Stimulated activated CD8-positive, alpha-beta memory T cell treated with anti-CD3 and anti-CD28 coated beads, Interleukin-12 subunit alpha, Interleukin-12 subunit beta, amount 100 ng/mL, for 4 hours (primary cell): ENCODE measurements around the gene ODC1.
"Not testable (repeated sequence)": the region's sequence is repeated elsewhere in the genome, so short reads cannot be mapped to it uniquely, and the experiment has no call there.

Experiments
- DNase-seq: peaks from one replicate; pipeline ENCODE4 v3.0.0-alpha.2; 2020; ENCODE audit warnings: low read depth

The ODC1 gene

GRCh38 chr2:10452956-10453904 is 5.1 kb upstream of the ODC1 start:
- no peak for DNase-seq

- no peak for DNase-seq
Observed at GRCh38 chr2:10452312-10452711, 4.2 kb upstream of the ODC1 start.

DNA sequence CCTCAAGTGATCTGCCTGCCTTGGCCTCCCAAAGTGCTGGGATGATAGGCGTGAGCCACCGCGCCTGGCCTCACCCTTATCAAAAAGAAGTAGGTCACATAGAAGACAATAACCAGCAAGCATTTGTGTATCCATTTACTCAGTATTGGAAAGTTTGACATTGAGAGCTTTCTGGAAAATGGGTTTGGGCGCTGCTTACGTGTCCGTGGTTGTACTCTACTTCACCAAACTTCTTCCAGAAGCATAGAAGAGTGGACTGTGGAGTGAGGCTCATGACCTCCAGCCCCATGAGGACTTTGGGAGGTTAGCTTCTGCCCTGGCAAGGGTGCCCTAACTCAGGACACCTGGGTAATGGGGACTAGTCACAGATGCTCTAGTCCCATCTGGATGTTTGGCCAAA is 3.7 kb upstream of the ODC1 start:
- DNase-seq = no peak

DNA sequence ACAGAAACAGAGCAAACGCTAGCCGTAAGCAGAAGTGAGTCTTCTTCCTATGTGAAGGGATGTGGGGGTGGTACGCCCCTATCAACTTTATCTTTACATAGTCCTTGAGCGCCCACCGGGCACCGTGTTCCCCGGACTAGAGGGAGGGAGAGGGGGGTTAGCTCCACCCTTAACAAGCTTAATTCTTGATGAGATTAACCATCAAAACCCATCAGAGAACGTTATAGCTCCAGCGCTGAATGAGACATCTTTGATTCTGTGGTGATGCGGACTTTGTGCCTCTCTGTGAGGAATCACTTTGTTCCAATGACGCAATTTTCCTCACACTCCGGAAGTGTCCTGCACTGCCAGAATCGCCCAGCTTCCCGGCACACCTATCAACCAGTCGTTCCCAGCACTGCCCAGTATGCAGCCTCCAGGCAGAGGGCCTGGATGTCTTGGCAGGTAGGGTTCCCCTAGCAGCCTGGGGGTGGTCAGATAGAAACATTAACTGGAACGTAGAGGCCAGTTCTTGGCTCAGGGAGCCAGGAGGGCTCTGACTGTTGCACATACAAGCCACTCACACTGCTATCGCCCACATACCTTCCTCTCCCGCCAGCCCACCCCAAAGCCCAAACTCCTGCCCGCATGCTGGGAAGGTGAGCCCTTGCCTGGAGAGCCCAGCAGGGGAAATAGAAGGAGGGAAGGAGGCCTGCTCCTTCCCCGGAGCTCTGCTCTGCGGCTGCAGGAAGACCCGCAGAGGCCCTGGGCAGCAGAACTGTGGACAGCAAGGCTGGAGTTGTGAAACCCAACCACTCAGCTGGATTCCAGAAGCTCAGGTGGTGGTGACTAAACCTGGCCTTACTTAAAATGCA is 1.9 kb upstream of the ODC1 start:
- no peak for DNase-seq

DNA sequence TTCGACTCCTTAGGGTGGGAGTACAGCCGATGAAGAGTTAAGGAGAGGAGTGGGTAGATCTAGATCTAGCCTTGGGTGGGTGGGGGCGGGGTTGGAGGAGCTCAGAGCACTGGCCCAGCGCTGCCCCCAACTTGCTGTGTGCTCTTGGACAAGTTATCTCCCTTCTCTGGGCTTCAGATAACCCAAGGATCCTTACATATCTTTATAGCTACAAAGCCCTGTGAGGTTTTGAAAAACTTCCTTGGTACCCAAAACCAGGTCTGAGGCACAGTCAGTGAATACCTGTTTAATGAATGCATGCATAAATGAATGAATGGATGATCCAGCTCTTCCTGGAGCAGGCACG is 1.3 kb upstream of the ODC1 start:
- DNase-seq = no peak

DNA sequence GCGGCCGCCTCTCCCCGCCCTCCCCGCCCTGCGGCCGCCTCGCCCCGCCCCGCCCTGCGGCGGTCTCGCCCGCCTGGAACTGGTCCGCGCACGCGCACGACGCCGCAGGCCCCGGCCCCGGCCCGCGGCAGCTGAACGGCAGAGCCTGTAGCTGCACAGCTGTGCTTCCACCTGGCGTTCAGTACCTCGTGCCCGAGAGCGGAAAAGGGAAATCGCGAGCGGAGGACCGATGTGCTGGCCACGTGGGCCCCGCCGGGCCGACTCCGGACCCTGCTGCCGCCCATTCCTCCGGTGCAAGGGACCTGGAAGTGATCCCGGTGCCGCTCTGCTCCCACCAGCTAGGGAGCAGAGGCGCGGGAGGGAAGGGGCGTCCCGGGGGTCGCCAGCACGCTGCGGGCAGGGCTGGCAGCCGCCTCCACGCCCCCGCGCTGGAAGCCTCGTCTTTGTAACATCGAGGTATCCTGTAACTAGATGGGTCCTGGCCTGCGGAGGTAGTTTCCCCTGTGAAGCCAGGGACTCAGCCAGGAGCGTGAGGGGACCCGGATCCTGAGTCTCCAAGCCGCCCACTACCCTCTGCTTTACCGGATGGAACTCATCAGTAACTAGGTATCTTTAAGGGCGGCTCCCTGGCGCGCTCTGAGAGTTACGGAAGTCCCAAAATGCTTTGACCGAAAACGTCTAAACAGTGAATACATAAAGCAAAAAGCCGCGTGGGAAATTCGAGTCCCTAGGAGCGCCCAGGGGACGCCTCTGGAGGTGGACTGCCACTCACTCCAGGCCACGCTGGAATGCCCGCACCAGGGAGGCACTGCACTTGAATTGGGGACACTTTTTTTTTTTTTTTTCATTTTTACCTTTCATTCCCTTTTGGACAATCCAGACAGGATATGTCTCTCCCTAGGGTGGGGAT is 704 bp upstream of the ODC1 start:
- DNase-seq = peak; percentile 94

GRCh38 chr2:10447300-10447894 is 730 bp downstream of the ODC1 start:
- DNase-seq = no peak

DNA sequence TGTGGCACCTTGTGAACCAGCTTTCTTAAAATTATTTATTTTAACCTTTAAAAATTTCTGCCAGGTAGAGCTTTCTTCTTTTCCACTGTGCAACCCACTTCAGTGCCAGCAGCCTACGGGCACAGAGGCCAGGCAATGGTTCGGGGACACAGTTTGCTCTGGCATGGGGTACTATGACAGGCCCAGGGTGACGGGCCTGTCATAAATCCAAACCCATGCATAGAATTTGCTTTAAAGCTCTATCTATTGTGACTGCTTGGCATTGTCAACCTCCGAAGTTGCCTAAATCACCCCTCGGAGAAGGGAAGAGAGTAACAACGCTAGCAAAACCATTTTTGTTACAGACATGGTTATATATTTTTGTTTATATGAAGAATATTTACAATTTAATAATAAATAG is 1.5 kb downstream of the ODC1 start:
- DNase-seq = no peak

- DNase-seq = no peak
Observed at GRCh38 chr2:10444463-10444862, 3.7 kb downstream of the ODC1 start.

DNA sequence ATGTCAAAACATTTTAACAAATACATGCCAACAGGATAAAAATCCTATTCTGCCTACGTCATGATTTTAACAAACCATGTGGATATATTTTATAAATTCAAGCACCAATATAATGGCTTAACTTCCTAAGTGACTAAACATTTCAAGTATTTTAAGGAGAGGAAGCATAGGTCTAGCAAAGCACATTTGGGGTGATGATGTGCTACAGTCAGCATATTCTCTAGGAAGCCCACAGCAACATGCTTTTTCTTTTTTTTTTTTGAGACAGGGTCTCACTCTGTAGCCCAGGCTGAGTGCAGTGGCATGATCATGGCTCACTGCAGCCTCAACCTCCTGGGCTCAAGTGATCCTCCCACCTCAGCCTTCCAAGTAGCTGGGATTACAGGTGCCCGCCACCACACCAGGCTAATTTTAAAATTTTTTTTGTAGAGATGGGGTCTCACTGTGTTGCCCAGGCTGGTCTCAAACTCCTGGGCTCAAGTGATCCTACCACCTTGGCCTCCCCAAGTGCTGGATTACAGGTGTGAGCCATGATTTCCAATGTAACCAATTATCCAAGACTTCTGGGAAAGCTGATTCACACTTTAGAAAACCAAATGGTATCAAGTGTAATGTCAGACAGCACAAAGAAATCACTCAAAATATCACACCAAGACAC is 5.5 kb downstream of the ODC1 start:
- not testable (repeated sequence) for DNase-seq

DNA sequence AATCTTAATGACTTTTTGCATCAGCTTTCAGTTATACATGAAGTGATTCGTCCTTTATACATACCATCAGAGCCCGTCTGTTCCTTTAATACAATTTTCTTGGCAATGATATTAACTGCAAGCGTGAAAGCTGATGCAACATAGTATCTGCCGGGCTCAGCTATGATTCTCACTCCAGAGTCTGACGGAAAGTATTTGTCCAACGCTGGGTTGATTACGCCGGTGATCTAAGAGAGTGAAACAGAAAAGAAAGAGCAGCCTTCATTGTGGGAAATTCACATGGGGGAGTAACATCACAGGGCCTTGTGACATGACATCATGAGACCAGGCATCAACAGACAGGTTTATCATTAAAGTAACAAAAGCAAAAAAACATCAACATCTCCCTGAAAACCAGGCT is 6.2 kb downstream of the ODC1 start:
- DNase-seq = no peak

- DNase-seq = no peak
Observed at GRCh38 chr2:10440736-10441135, 7.4 kb downstream of the ODC1 start.

DNA sequence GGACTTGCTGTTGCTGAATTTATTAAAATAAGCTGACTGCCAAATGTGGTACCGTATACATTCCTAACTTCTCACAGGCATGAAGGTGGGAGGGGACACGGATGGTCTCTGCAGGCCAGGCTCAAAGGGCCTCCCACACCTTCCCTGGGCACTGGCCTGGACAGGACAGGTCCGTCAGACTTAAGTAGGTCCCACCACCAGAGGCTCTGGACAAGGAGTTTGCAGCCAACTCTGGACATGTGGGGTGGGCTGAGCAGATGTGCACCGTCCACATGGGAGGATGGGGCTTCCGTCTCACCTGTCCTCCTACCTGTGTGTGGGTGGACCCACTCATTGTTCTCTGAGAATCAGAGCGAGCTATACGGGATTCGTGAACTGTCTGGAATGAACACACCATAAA is 8.2 kb downstream of the ODC1 start:
- no peak for DNase-seq

DNA sequence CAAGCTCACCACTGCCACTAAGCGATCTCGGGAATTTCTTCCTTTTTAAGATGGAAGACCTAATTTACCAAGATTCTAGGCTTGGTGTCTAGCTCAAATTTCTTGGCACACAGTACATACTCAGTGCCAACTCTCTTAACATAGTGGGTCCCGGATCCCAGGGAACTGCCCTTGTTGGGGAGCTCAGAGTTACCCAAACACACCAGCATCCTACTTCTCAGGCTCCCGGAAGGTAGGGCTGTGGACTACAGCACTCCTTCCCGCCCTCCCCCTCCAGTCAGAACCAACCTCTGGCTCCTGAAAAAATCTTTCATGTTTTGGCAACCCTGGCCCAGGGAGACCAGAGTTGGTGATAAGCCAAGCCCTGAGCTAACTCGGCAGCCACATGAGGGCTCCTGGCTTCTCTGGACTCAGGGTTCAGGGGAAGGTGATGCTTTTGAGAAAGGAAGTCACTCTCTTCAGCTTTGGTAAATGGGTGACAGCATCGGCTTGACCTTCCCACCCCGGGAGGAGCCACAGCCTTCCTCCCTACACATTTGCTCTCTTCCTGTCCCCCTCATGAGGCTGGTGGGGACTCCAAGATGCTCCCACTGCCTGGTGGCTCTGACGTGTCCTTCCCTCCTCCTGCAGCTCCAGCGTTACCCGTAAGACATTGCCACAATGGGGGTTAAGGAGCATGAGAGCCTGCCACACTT is 8.8 kb downstream of the ODC1 start:
- DNase-seq = no peak

GRCh38 chr2:10438688-10439087 is 9.4 kb downstream of the ODC1 start:
- DNase-seq = no peak

DNA sequence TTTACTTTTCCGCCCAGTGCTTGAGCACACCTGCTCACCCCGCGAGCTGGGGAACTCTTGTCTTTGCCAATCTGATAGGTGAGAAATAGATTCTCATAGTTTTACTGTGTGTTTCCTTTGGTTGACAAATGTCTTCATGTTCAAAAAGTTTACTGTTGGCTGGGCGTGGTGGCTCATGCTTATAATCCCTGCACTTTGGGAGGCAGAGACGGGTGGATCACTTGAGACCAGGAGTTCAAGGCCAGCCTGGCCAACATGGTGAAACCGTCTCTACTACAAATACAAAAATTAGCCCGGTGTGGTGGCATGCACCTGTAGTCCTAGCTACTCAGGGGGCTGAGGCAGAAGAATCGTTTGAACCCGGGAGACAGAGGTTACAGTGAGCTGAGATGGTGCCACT is 10.3 kb downstream of the ODC1 start:
- no peak for DNase-seq

DNA sequence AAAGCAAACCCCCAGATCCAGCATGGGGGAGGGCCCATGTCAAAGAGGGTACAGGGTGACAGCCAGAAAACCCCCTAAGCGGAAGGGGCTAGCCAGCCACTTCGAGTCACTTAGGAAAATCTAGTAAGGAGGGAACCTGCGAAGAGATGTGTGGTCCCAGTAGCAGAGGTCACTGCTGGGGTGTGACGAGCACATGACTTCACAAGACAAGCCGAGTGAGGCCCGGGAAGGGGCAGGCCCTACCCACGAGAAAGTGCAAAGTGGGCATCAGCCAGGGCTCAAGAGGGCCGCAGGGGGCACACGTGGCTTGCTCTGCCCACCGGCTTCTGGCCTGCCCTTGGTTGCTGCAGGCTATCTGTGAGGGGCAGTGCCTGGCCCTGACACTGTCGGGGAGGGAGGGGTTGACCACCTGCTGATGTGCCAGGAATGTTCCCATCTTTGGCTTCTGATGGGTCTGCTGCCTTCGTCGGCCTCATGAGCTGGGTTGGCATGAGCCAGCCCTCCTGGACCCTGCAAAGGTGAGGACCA is 11.5 kb downstream of the ODC1 start:
- no peak for DNase-seq

DNA sequence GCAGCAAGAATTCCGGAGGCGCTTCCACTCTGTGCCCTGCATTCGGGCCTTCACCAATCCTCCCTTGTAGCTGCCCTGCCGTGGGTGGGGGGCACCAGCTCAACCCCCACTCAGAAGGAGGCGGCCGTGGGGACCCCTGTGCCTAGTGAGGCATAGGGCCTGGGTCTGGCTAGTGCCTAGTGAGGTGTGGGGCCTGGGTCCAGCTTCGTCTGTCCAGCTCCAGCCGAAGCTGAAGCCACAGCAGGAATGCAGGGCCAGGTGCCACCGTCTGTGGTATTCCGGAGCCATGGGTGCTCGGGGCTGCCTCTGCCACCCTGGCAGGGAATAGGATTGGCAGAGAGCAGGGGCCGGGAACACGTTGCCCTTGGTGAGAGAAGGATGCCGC is 12.3 kb downstream of the ODC1 start:
- no peak for DNase-seq

GRCh38 chr2:10434886-10435819 is 13.0 kb downstream of the ODC1 start:
- DNase-seq = peak; percentile 48
